HL-60 (cell line): ENCODE measurements around the gene CSNK1G3.

Experiments used
- DNase-seq, 2 experiments: peaks; one replicate each; pipeline ENCODE4 v3.0.0-alpha.2; 2010 to 2020; ENCODE audit warnings: low read depth in 1 of 2, low spot score in 1 of 2
- H3K27ac ChIP-seq: fragments of 250-450 bp; sonication (Bioruptor Pico); replicated peaks from 2 replicates; pipeline ENCODE4 v1.5.1; 2020; ENCODE audit warnings: mild to moderate bottlenecking, moderate library complexity
- H3K27me3 ChIP-seq: fragments of 250-450 bp; sonication (Bioruptor Pico); 2 replicates; pipeline ENCODE4 v1.5.1; 2021; ENCODE audit warnings: mild to moderate bottlenecking, moderate library complexity; ENCODE audit not compliant: insufficient read depth, poor library complexity, severe bottlenecking
- H3K4me3 ChIP-seq: replicated peaks from 2 replicates; pipeline ENCODE4 v1.5.1; 2011; ENCODE audit warnings: mild to moderate bottlenecking, control low read depth, low read length; ENCODE audit not compliant: insufficient read depth
- GABPA ChIP-seq: IDR thresholded peaks from 2 replicates; pipeline ENCODE4 v1.6.1; 2012; ENCODE audit warnings: low read depth
- POLR2AphosphoS5 ChIP-seq: IDR thresholded peaks from 2 replicates; pipeline ENCODE4 v1.6.1; 2012; ENCODE audit warnings: low read depth
- SPI1 ChIP-seq: IDR thresholded peaks from 2 replicates; pipeline ENCODE4 v1.6.1; 2012; ENCODE audit warnings: low read depth, mild to moderate bottlenecking, borderline replicate concordance
- TF ChIP-seq, protein P1 (sequence below): IDR thresholded peaks from 2 replicates; pipeline ENCODE4 v1.6.1; 2012; ENCODE audit warnings: low read depth; ENCODE audit not compliant: insufficient replicate concordance
- TF ChIP-seq, protein P2 (sequence below): IDR thresholded peaks from one replicate; pipeline ENCODE4 v1.5.1; 2011; ENCODE audit warnings: low read length, control low read depth, inconsistent platforms; ENCODE audit not compliant: insufficient read depth

CSNK1G3 gene

DNA sequence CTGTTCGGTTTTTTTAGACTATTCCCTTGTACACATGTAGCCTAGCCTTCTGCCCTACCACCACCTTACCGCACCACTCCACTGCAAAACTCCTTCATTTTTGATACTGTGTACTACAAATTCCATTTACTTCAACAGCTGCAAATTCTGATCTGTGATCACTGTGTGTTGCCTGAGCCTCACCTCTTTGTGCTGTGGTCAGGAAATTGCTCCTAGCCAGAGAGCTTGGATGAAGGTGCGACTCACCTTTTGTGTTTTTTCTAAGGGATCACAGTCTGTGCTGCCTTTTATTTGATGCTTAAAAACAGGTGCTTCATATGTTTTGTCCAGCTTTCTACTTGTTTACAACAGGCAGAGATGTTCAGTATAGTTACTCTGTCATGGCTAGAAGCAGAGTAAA, 31.5 kb downstream of the CSNK1G3 start:
- Histone ChIP-seq H3K27me3 (no peaks in the 10 kb centered on the region), H3K4me3 (no peak overlapping the region), H3K27ac (no peak overlapping the region)
- TF ChIP-seq, protein P1, sequence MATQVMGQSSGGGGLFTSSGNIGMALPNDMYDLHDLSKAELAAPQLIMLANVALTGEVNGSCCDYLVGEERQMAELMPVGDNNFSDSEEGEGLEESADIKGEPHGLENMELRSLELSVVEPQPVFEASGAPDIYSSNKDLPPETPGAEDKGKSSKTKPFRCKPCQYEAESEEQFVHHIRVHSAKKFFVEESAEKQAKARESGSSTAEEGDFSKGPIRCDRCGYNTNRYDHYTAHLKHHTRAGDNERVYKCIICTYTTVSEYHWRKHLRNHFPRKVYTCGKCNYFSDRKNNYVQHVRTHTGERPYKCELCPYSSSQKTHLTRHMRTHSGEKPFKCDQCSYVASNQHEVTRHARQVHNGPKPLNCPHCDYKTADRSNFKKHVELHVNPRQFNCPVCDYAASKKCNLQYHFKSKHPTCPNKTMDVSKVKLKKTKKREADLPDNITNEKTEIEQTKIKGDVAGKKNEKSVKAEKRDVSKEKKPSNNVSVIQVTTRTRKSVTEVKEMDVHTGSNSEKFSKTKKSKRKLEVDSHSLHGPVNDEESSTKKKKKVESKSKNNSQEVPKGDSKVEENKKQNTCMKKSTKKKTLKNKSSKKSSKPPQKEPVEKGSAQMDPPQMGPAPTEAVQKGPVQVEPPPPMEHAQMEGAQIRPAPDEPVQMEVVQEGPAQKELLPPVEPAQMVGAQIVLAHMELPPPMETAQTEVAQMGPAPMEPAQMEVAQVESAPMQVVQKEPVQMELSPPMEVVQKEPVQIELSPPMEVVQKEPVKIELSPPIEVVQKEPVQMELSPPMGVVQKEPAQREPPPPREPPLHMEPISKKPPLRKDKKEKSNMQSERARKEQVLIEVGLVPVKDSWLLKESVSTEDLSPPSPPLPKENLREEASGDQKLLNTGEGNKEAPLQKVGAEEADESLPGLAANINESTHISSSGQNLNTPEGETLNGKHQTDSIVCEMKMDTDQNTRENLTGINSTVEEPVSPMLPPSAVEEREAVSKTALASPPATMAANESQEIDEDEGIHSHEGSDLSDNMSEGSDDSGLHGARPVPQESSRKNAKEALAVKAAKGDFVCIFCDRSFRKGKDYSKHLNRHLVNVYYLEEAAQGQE = no peak
- no peak for TF ChIP-seq POLR2AphosphoS5
- TF ChIP-seq, protein P2, sequence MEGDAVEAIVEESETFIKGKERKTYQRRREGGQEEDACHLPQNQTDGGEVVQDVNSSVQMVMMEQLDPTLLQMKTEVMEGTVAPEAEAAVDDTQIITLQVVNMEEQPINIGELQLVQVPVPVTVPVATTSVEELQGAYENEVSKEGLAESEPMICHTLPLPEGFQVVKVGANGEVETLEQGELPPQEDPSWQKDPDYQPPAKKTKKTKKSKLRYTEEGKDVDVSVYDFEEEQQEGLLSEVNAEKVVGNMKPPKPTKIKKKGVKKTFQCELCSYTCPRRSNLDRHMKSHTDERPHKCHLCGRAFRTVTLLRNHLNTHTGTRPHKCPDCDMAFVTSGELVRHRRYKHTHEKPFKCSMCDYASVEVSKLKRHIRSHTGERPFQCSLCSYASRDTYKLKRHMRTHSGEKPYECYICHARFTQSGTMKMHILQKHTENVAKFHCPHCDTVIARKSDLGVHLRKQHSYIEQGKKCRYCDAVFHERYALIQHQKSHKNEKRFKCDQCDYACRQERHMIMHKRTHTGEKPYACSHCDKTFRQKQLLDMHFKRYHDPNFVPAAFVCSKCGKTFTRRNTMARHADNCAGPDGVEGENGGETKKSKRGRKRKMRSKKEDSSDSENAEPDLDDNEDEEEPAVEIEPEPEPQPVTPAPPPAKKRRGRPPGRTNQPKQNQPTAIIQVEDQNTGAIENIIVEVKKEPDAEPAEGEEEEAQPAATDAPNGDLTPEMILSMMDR = no peak
- no peak for DNase-seq

DNA sequence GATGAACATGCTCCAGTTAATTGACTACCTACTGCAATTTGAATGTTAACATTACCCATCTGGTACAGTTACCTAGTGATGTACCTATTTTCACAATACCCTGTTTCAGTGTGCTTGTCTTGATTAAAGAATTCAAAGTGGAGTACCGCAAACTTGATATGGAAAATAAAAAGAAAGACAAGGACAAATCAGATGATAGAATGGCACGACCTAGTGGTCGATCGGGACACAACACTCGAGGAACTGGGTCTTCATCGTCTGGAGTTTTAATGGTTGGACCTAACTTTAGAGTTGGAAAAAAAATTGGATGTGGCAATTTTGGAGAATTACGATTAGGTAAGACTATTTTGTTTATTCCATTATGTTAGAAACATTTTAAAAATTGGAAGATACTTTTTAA, 33.5 kb downstream of the CSNK1G3 start:
- no peaks in the 10 kb centered on the region for H3K27me3 ChIP-seq
- no peak overlapping the region for H3K4me3 ChIP-seq
- no peak for DNase-seq
- no peak overlapping the region for H3K27ac ChIP-seq
- TF ChIP-seq POLR2AphosphoS5 (no peak), SPI1 (no peak), GABPA (no peak)
- TF ChIP-seq, protein P1 = no peak
- TF ChIP-seq, protein P2 = no peak

DNA sequence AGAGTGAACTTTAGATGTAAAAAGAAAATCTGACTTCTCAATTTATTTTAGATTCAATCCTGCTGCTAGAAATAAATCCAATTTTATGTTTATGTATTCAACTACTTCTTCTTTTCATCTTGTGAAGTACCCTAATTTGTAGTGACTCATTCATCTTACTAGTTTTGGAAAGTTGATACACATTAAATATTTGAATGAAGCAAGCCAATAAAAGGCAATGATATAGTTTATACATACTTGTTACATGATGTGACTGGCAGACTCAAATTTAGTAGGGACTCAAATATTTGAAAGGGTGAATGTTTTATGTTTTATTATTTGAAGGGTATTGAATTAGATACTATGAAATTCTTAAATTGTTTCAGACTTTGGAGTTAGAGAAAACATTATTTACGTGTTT, 34.7 kb downstream of the CSNK1G3 start:
- Histone ChIP-seq H3K27ac (no peak overlapping the region), H3K4me3 (no peak overlapping the region), H3K27me3 (no peaks in the 10 kb centered on the region)
- DNase-seq = no peak
- no peak for TF ChIP-seq SPI1
- TF ChIP-seq, protein P1 = no peak
- TF ChIP-seq POLR2AphosphoS5 = no peak
